H1 (cell line): ENCODE results near the gene SPECC1.

Experiments
- CBX5 ChIP-seq: fragments of 300-800, 300-1000 bp; sonication (generic); IDR thresholded peaks from 2 replicates; pipeline ENCODE4 v1.7.1; 2016; ENCODE audit warnings: antibody characterized with exemption, low read length, low read depth
- CEBPB ChIP-seq: IDR thresholded peaks from 2 replicates; pipeline ENCODE4 v1.6.1; 2012; ENCODE audit warnings: low read depth, low read length
- CTCF ChIP-seq, 3 experiments: IDR thresholded peaks; 1 replicate in 2 of 3; 2 replicates in 1 of 3; pipeline versions ENCODE4 v1.5.1 to v1.6.1; 2011; ENCODE audit warnings: low read length in 3 of 3, mild to moderate bottlenecking in 3 of 3, inconsistent platforms in 2 of 3, low read depth in 1 of 3, moderate library complexity in 1 of 3; ENCODE audit not compliant: insufficient read depth in 1 of 3; ENCODE audit errors: control extremely low read depth in 1 of 3
- HDAC2 ChIP-seq, 2 experiments: fragments of 300-600 bp in 1 of 2; sonication (generic) in 1 of 2; IDR thresholded peaks; 2 replicates each; pipeline ENCODE4 v1.6.1; 2011 to 2012; ENCODE audit warnings: low read depth in 2 of 2, low read length in 2 of 2, mild to moderate bottlenecking in 2 of 2, moderate library complexity in 2 of 2, borderline replicate concordance in 1 of 2, inconsistent platforms in 1 of 2
- SP2 ChIP-seq: IDR thresholded peaks from 2 replicates; pipeline ENCODE4 v1.6.1; 2012; ENCODE audit warnings: mild to moderate bottlenecking, low read length, inconsistent platforms

- TF ChIP-seq SP2 (no peak), HDAC2 (IDR thresholded peaks at IDR 0.05; ENCODE audit: borderline replicate concordance in 1 of 2, low read depth in 2 of 2, low read length in 2 of 2) (no peak), CTCF (IDR thresholded peaks at IDR 0.05; ENCODE audit: control extremely low read depth in 1 of 3, insufficient read depth in 1 of 3, low read depth in 1 of 3, low read length in 3 of 3) (no peak), CEBPB (no peak), CBX5 (no peak)
Observed at GRCh38 chr17:20280051-20280450, 270.9 kb downstream of the SPECC1 start.
